ENCODE data around the gene PSMG4. TPM values are rescaled to one million over a fixed set of nuclear protein-coding genes. Genes with fewer than 3 reads are reported as not detected.

PSMG4 gene
- total RNA-seq, 1 donor from 2014 or later, result 37.2 TPM

DNA sequence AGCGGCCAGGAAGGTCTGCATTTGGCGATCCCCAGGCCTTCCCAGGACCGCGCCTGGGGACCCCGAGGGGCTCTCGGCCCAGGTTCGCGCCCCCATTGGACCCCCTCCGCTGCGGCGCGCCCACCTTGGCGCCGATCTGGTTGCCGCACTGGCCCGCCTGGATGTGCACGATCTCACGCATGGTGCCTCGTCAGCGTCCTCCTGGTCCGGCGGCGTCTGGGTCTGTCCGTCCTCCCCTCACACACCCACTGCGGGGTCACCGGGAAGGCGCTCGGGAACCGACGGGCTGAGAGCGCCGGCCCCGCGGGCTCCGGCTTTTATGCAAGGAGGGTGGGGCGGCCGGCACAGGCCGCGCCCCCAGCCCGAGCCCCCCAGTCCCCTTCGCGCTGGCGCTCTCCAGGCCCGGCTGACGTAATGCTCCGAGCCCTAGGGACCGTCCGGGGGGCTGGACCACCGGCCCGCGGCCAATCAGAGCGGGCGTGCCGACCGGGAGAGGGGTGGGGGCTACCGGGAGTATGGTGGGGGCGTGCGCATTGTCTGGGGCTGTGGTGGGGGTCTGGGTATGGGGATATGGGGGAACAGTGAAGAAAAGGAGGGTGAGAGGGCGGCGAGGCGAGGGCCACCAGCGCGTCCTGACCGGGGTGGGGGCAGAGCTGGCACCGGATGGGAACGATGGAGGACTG lies 31.2 kb upstream of the PSMG4 start, which contains the start of gene TUBB2B:
Gene TUBB2B (minus strand): TSS at position 291 of the 683 bp plus-strand sequence. CDS start 110 bp downstream, at position 181.
- Mint-ChIP-seq H3K9me3 (ENCODE audit: unreplicated experiment) (peaks cover 52% of the 10 kb centered on the region), H3K27ac (ENCODE audit: unreplicated experiment) (peak within 1 kb of the TSS; percentile 100), H3K36me3 (ENCODE audit: unreplicated experiment) (peaks cover 24% of the 10 kb centered on the region), H3K27me3 (ENCODE audit: unreplicated experiment) (peaks cover 48% of the 10 kb centered on the region), H3K4me1 (ENCODE audit: low read depth, unreplicated experiment) (peaks cover 17% of the 10 kb centered on the region), H3K4me3 (ENCODE audit: unreplicated experiment) (peak within 1 kb of the TSS; percentile 99)
- TF ChIP-seq, protein P1, sequence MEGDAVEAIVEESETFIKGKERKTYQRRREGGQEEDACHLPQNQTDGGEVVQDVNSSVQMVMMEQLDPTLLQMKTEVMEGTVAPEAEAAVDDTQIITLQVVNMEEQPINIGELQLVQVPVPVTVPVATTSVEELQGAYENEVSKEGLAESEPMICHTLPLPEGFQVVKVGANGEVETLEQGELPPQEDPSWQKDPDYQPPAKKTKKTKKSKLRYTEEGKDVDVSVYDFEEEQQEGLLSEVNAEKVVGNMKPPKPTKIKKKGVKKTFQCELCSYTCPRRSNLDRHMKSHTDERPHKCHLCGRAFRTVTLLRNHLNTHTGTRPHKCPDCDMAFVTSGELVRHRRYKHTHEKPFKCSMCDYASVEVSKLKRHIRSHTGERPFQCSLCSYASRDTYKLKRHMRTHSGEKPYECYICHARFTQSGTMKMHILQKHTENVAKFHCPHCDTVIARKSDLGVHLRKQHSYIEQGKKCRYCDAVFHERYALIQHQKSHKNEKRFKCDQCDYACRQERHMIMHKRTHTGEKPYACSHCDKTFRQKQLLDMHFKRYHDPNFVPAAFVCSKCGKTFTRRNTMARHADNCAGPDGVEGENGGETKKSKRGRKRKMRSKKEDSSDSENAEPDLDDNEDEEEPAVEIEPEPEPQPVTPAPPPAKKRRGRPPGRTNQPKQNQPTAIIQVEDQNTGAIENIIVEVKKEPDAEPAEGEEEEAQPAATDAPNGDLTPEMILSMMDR (IDR thresholded peaks at IDR 0.05; ENCODE audit: partially characterized antibody, unreplicated experiment), result no peak
- DNase-seq, result peak; percentile 99

DNA sequence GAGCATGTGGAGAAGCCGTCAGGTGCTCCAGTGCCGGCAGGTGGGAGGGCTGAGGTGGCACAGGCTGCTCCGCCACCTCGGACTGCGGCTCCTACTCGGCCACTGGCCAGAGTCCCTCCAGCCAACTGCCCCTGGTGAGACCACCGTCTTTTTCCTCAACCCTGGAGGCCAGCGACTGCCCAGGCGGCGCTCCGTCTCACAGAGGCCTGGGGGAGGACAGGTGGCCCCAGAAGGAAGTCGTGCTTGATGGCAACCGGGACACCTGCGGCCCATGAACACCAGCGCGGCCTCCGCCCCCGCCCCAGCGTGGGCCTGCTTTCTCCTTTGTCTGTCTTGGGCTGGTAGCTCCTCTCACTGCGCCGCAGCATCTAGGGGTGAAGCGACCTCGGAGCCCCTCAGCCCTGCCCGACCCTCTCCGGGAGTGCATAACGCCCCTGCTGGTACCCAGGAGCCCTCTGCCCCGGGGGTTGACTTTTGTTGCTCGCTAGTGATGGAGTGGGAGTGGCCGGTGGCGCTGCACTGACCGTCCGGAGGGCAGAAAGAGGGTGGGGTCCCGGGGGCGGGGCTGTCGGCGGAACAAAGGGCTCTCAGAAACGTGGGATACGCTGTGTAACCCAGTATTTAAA lies 30.6 kb upstream of the PSMG4 start:
- Mint-ChIP-seq H3K27me3 (ENCODE audit: unreplicated experiment) (peaks cover 51% of the 10 kb centered on the region), H3K4me3 (ENCODE audit: unreplicated experiment) (peak overlapping the region; percentile 98), H3K4me1 (ENCODE audit: low read depth, unreplicated experiment) (peaks cover 22% of the 10 kb centered on the region), H3K27ac (ENCODE audit: unreplicated experiment) (peak overlapping the region; percentile 100), H3K9me3 (ENCODE audit: unreplicated experiment) (peaks cover 54% of the 10 kb centered on the region), H3K36me3 (ENCODE audit: unreplicated experiment) (peaks cover 24% of the 10 kb centered on the region)
- DNase-seq, result peak; percentile 97
- TF ChIP-seq, protein P1 (IDR thresholded peaks at IDR 0.05; ENCODE audit: partially characterized antibody, unreplicated experiment), result peak; percentile 33

DNA sequence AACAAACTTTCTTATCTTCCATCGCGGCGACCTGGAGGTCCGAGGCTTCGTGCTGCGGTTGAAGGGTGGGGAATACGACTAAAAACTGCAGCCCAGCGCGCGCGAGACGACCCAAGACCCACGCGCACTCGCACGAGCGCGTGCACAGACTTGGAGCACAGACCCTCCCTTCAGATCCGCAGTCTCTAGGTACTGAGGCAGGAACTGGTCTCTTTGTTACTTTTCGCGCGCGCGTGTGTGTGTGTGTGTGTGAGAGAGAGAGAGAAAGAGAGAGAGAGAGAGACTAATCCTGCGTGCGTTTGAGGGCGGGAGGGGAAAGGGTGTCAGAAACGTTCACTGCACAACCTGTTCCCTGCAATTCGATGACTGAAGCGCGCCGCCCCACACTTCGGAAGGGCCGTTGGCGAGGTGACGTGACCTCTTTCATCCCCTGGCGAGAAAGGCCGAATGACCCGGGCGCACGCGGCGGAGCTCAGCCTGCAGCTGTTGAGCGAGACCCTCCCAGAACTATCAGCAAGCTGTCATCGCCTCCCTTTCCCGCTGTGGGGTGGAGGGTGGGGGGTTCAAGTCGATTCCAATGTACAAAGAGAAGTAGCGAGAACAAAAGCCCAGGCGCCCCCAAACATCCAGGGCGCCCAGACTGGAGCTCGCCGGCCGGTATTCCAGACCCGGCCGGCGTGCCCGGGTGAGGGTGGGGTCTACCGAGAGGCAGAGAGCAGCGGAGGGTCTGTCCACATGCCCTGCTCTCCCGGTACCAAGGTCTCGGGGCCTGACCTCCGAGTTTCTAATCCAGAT lies 29.8 kb upstream of the PSMG4 start:
- peaks cover 52% of the 10 kb centered on the region for H3K9me3 Mint-ChIP-seq (ENCODE audit: unreplicated experiment)
- TF ChIP-seq, protein P1 (IDR thresholded peaks at IDR 0.05; ENCODE audit: partially characterized antibody, unreplicated experiment), result no peak
- peaks cover 51% of the 10 kb centered on the region for H3K27me3 Mint-ChIP-seq (ENCODE audit: unreplicated experiment)
- H3K4me1 Mint-ChIP-seq (ENCODE audit: low read depth, unreplicated experiment), result peaks cover 20% of the 10 kb centered on the region
- H3K27ac Mint-ChIP-seq (ENCODE audit: unreplicated experiment), result peak overlapping the region; percentile 100
- H3K36me3 Mint-ChIP-seq (ENCODE audit: unreplicated experiment), result peaks cover 19% of the 10 kb centered on the region
- peak; percentile 79 for DNase-seq
- H3K4me3 Mint-ChIP-seq (ENCODE audit: unreplicated experiment), result peak overlapping the region; percentile 98

DNA sequence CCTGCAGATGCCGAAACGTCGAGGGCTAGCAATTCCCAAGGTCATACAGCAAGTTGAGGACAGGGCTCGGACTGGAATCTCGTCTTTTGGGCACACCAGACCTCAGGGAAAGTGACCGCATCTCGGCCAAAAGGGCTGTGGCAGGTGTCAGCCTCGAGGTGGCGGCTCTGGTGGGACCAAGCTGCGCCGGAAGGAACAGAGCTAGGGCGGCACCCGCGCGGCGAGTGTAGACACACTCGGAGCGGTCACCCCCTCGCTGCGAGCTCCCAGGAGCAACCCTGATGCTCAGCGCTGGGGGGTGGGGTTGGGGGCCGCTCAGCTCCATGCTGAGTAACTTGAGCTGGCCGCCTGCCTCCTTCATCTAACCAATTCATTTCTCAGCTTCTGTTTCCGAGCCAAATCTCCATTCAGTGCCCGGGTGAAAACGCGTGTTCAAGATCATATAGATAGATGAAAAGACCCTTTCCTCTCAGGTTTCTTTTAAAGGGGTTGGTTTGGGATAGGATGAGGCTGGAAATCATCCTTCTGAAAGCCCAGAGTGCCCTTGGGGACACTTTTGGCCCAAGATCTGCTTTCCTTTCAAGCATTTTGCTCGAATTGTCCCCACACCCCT lies 29.1 kb upstream of the PSMG4 start:
- H3K27me3 Mint-ChIP-seq (ENCODE audit: unreplicated experiment), result peaks cover 46% of the 10 kb centered on the region

More for the DNA sequence above, 29.1 kb upstream of the PSMG4 start:
- Mint-ChIP-seq H3K9me3 (ENCODE audit: unreplicated experiment) (peaks cover 48% of the 10 kb centered on the region), H3K27ac (ENCODE audit: unreplicated experiment) (peak overlapping the region; percentile 100), H3K4me1 (ENCODE audit: low read depth, unreplicated experiment) (peaks cover 19% of the 10 kb centered on the region), H3K4me3 (ENCODE audit: unreplicated experiment) (peak overlapping the region; percentile 98), H3K36me3 (ENCODE audit: unreplicated experiment) (peaks cover 13% of the 10 kb centered on the region)
- DNase-seq, result peak; percentile 84
- TF ChIP-seq, protein P1 (IDR thresholded peaks at IDR 0.05; ENCODE audit: partially characterized antibody, unreplicated experiment), result peak; percentile 20

Data from glutamatergic neuron (in vitro differentiated cells).